Duodenal mucosa (tissue), 2 donors: Measurements from ENCODE around the gene MRGPRF.

Experiments
- H3K27ac ChIP-seq: one replicate; pipeline ENCODE4 v1.7.0; 2013; ENCODE audit warnings: low read depth, low read length
- H3K27me3 ChIP-seq, 2 donors: one replicate each; pipeline ENCODE4 v1.7.0; 2013; ENCODE audit warnings: low read length in 2 of 2, control low read depth in 1 of 2; ENCODE audit not compliant: insufficient read depth in 2 of 2, control insufficient read depth in 1 of 2
- H3K36me3 ChIP-seq, 2 donors: one replicate each; pipeline ENCODE4 v1.7.0; 2013; ENCODE audit warnings: low read length in 2 of 2, control low read depth in 1 of 2; ENCODE audit not compliant: insufficient read depth in 2 of 2, control insufficient read depth in 1 of 2
- H3K4me1 ChIP-seq, 2 donors: one replicate each; pipeline ENCODE4 v1.7.0; 2013; ENCODE audit warnings: low read length in 2 of 2, control low read depth in 1 of 2; ENCODE audit not compliant: insufficient read depth in 2 of 2, control insufficient read depth in 1 of 2
- H3K4me3 ChIP-seq, 2 donors: one replicate each; pipeline ENCODE4 v1.7.0; 2013; ENCODE audit warnings: low read length in 2 of 2, low read depth in 1 of 2
- H3K9ac ChIP-seq, 2 donors: one replicate each; pipeline ENCODE4 v1.7.0; 2013; ENCODE audit warnings: low read length in 2 of 2, low read depth in 1 of 2
- H3K9me3 ChIP-seq, 2 donors: one replicate each; pipeline ENCODE4 v1.7.0; 2013; ENCODE audit warnings: low read length in 2 of 2, control low read depth in 1 of 2; ENCODE audit not compliant: control insufficient read depth in 1 of 2

MRGPRF gene

GRCh38 chr11:69055598-69056516 lies 42.8 kb upstream of the MRGPRF start:
- peak overlapping the region in 1 of 2 donors; percentile 13 for H3K4me3 ChIP-seq
- peaks cover 10 to 47% of the 10 kb centered on the region in 2 donors for H3K36me3 ChIP-seq
- peaks cover 25 to 30% of the 10 kb centered on the region in 2 donors for H3K4me1 ChIP-seq
- no peaks in the 10 kb centered on the region for H3K9me3 ChIP-seq
- H3K9ac ChIP-seq: peak overlapping the region; percentile 4 to 6
- H3K27me3 ChIP-seq: no peaks in the 10 kb centered on the region
- peak overlapping the region; percentile 62 for H3K27ac ChIP-seq

- Histone ChIP-seq H3K9me3 (no peaks in the 10 kb centered on the region), H3K36me3 (peaks cover 10 to 46% of the 10 kb centered on the region in 2 donors), H3K9ac (peak overlapping the region in 1 of 2 donors; percentile 20), H3K4me3 (peak overlapping the region in 1 of 2 donors; percentile 13), H3K4me1 (peaks cover 26 to 32% of the 10 kb centered on the region in 2 donors), H3K27me3 (no peaks in the 10 kb centered on the region), H3K27ac (peak overlapping the region; percentile 17)
Measured at GRCh38 chr11:69055212-69055586, 42.2 kb upstream of the MRGPRF start.

- Histone ChIP-seq H3K4me1 (peaks cover 31 to 38% of the 10 kb centered on the region in 2 donors), H3K36me3 (peaks cover 5 to 40% of the 10 kb centered on the region in 2 donors), H3K4me3 (peak overlapping the region in 1 of 2 donors; percentile 9), H3K27ac (peak overlapping the region; percentile 17), H3K9ac (peak overlapping the region in 1 of 2 donors; percentile 20), H3K9me3 (no peaks in the 10 kb centered on the region), H3K27me3 (no peaks in the 10 kb centered on the region)
Measured at GRCh38 chr11:69054397-69055211, 41.6 kb upstream of the MRGPRF start.

- Histone ChIP-seq H3K27ac (no peak overlapping the region), H3K4me1 (peaks cover 35 to 39% of the 10 kb centered on the region in 2 donors), H3K9ac (no peak overlapping the region), H3K27me3 (no peaks in the 10 kb centered on the region), H3K9me3 (no peaks in the 10 kb centered on the region), H3K36me3 (peaks cover 5 to 36% of the 10 kb centered on the region in 2 donors), H3K4me3 (no peak overlapping the region)
Measured at GRCh38 chr11:69053546-69054396, 40.7 kb upstream of the MRGPRF start.

- peaks cover 5 to 33% of the 10 kb centered on the region in 2 donors for H3K36me3 ChIP-seq
- no peak overlapping the region for H3K4me3 ChIP-seq
- no peak overlapping the region for H3K9ac ChIP-seq
- H3K9me3 ChIP-seq: no peaks in the 10 kb centered on the region
- H3K4me1 ChIP-seq: peaks cover 38 to 42% of the 10 kb centered on the region in 2 donors
- H3K27ac ChIP-seq: no peak overlapping the region
- H3K27me3 ChIP-seq: no peaks in the 10 kb centered on the region
Measured at GRCh38 chr11:69053169-69053477, 40.1 kb upstream of the MRGPRF start.

GRCh38 chr11:69052343-69053168 lies 39.5 kb upstream of the MRGPRF start:
- H3K27ac ChIP-seq: no peak overlapping the region

GRCh38 chr11:69051381-69052342 lies 38.6 kb upstream of the MRGPRF start:
- peaks cover 41 to 46% of the 10 kb centered on the region in 2 donors for H3K4me1 ChIP-seq
- H3K27me3 ChIP-seq: no peaks in the 10 kb centered on the region
- peaks cover 5 to 23% of the 10 kb centered on the region in 2 donors for H3K36me3 ChIP-seq
- H3K4me3 ChIP-seq: no peak overlapping the region
- H3K9me3 ChIP-seq: no peaks in the 10 kb centered on the region
- H3K9ac ChIP-seq: peak overlapping the region in 1 of 2 donors; percentile 33
- H3K27ac ChIP-seq: no peak overlapping the region

More at GRCh38 chr11:69052343-69053168, 39.5 kb upstream of the MRGPRF start:
- Histone ChIP-seq H3K4me1 (peaks cover 41 to 46% of the 10 kb centered on the region in 2 donors), H3K9me3 (no peaks in the 10 kb centered on the region), H3K27me3 (no peaks in the 10 kb centered on the region), H3K9ac (no peak overlapping the region), H3K36me3 (peaks cover 5 to 28% of the 10 kb centered on the region in 2 donors), H3K4me3 (no peak overlapping the region)

- Histone ChIP-seq H3K36me3 (peaks cover 5 to 20% of the 10 kb centered on the region in 2 donors), H3K27ac (peak overlapping the region; percentile 10), H3K4me1 (peaks cover 37 to 41% of the 10 kb centered on the region in 2 donors), H3K9ac (peak overlapping the region in 1 of 2 donors; percentile 33), H3K9me3 (no peaks in the 10 kb centered on the region), H3K27me3 (no peaks in the 10 kb centered on the region), H3K4me3 (no peak overlapping the region)
Measured at GRCh38 chr11:69050592-69051380, 37.7 kb upstream of the MRGPRF start.
